SK-N-SH (cell line): ENCODE data around the gene CENATAC. TPM values are rescaled to one million over a fixed set of nuclear protein-coding genes. Genes with fewer than 3 reads are reported as not detected.
"Not testable (repeated sequence)": the region's sequence is repeated elsewhere in the genome, so short reads cannot be mapped to it uniquely, and the experiment has no call there.

Experiments used
- CTCF ChIA-PET: fragments of 300-600, 350-600 bp; formaldehyde crosslinking; extraction: SDS; loops from one replicate; lab custom pipeline; 2021; lab: Yijun Ruan, JAX
- POLR2A ChIA-PET: fragments of 350-600 bp; sonication (Branson Sonifier 250); formaldehyde crosslinking; extraction: SDS; loops from one replicate; lab custom pipeline; 2020; ENCODE audit warnings: antibody characterized with exemption, inconsistent platforms; lab: Yijun Ruan, JAX
- DNase-seq: peaks from one replicate; pipeline ENCODE4 v3.0.0; 2012
- H2AFZ ChIP-seq: fragments of 200-600 bp; sonication (generic); 2 replicates; pipeline ENCODE4 v1.8.1; 2016; ENCODE audit warnings: antibody characterized with exemption, mild to moderate bottlenecking, low read depth
- H3F3A ChIP-seq: fragments of 200-600 bp; sonication (generic); replicated peaks from 2 replicates; pipeline ENCODE3; 2016; ENCODE audit warnings: antibody characterized with exemption, mild to moderate bottlenecking; ENCODE audit not compliant: insufficient read depth
- H3K27ac ChIP-seq, 2 experiments: fragments of 200-500 bp in 1 of 2; fragments of 200-600 bp in 1 of 2; sonication (Bioruptor generic) in 1 of 2; sonication (generic), shearing (Covaris generic) in 1 of 2; 2 replicates each; pipeline versions ENCODE4 v1.5.1 to v1.6.1; 2014 to 2016; ENCODE audit warnings: low read depth in 2 of 2, inconsistent platforms in 1 of 2, low read length in 1 of 2, mild to moderate bottlenecking in 1 of 2, mixed read lengths in 1 of 2
- H3K27me3 ChIP-seq: fragments of 200-600 bp; sonication (generic), shearing (Covaris generic); 2 replicates; pipeline ENCODE4 v1.6.1; 2016; ENCODE audit warnings: mixed run types; ENCODE audit not compliant: insufficient read depth
- H3K36me3 ChIP-seq, 2 experiments: fragments of 200-500 bp in 1 of 2; fragments of 200-600 bp in 1 of 2; sonication (Bioruptor generic) in 1 of 2; sonication (generic) in 1 of 2; replicated peaks in 1 of 2; 2 replicates each; pipeline versions ENCODE3 to v1.5.1; 2014 to 2016; ENCODE audit warnings: low read length in 1 of 2, mild to moderate bottlenecking in 1 of 2; ENCODE audit not compliant: insufficient read depth in 2 of 2, control insufficient read depth in 1 of 2
- H3K4me1 ChIP-seq, 2 experiments: fragments of 200-500 bp in 1 of 2; fragments of 200-600 bp in 1 of 2; sonication (Bioruptor generic) in 1 of 2; sonication (generic), shearing (Covaris generic) in 1 of 2; 2 replicates each; pipeline versions ENCODE4 v1.5.1 to v1.6.1; 2014 to 2016; ENCODE audit warnings: low read depth in 1 of 2, low read length in 1 of 2, mixed run types in 1 of 2; ENCODE audit not compliant: insufficient read depth in 2 of 2, control insufficient read depth in 1 of 2
- H3K4me2 ChIP-seq: fragments of 200-600 bp; sonication (generic), shearing (Covaris generic); 2 replicates; pipeline ENCODE4 v1.6.1; 2017; ENCODE audit warnings: mixed run types
- H3K4me3 ChIP-seq, 2 experiments: fragments of 200-500 bp in 1 of 2; fragments of 200-600 bp in 1 of 2; sonication (Bioruptor generic) in 1 of 2; sonication (generic), shearing (Covaris generic) in 1 of 2; 2 replicates each; pipeline versions ENCODE4 v1.5.1 to v1.8.1; 2014 to 2016; ENCODE audit warnings: low read depth in 2 of 2, inconsistent platforms in 1 of 2, low read length in 1 of 2, mild to moderate bottlenecking in 1 of 2, mixed read lengths in 1 of 2, moderate library complexity in 1 of 2
- H3K79me2 ChIP-seq: fragments of 200-600 bp; sonication (generic); 2 replicates; pipeline ENCODE4 v1.8.1; 2017; ENCODE audit warnings: mild to moderate bottlenecking; ENCODE audit not compliant: insufficient read depth
- H3K9ac ChIP-seq: fragments of 200-600 bp; sonication (generic); 2 replicates; pipeline ENCODE4 v1.6.1; 2017; ENCODE audit warnings: mixed run types
- H3K9me2 ChIP-seq: fragments of 200-600 bp; sonication (generic); 2 replicates; pipeline ENCODE4 v1.6.1; 2017; ENCODE audit warnings: mixed run types
- H3K9me3 ChIP-seq: fragments of 200-600 bp; sonication (generic); 2 replicates; pipeline ENCODE4 v1.6.1; 2017; ENCODE audit warnings: mixed run types, mild to moderate bottlenecking, moderate library complexity
- H4K20me1 ChIP-seq: fragments of 200-600 bp; sonication (generic); 2 replicates; pipeline ENCODE4 v1.6.1; 2017; ENCODE audit warnings: mild to moderate bottlenecking, mixed run types; ENCODE audit not compliant: insufficient read depth
- EP300 ChIP-seq, 2 experiments: IDR thresholded peaks; 2 replicates each; pipeline versions ENCODE4 v1.4.0 to v1.6.1; 2012; ENCODE audit warnings: borderline replicate concordance in 1 of 2, low read depth in 1 of 2, low read length in 1 of 2
- EZH2phosphoT487 ChIP-seq: fragments of 200-600 bp; sonication (generic); IDR thresholded peaks from 2 replicates; pipeline ENCODE4 v1.6.1; 2017; ENCODE audit warnings: low read depth, mixed run types, mild to moderate bottlenecking, antibody characterized with exemption, moderate library complexity, borderline replicate concordance
- FOSL2 ChIP-seq: IDR thresholded peaks from 2 replicates; pipeline ENCODE4 v1.4.0; 2012; ENCODE audit warnings: low read depth, mild to moderate bottlenecking, moderate library complexity, borderline replicate concordance
- FOXJ3 ChIP-seq: sonication (generic); formaldehyde crosslinking; IDR thresholded peaks from 2 replicates; pipeline ENCODE4 v1.5.1; 2020; ENCODE audit warnings: mild to moderate bottlenecking, missing genetic modification reagents
- GABPA ChIP-seq: IDR thresholded peaks from 2 replicates; pipeline ENCODE4 v1.4.0; 2012; ENCODE audit warnings: low read depth, mild to moderate bottlenecking
- GATA2 ChIP-seq: sonication (generic); formaldehyde crosslinking; IDR thresholded peaks from 2 replicates; pipeline ENCODE4 v1.5.0; 2020; ENCODE audit warnings: mild to moderate bottlenecking, missing genetic modification reagents
- IRF3 ChIP-seq: fragments of 150-350 bp; IDR thresholded peaks from 2 replicates; pipeline ENCODE4 v1.6.1; 2016; ENCODE audit warnings: mild to moderate bottlenecking, low read depth, low read length
- MEF2A ChIP-seq: IDR thresholded peaks from 2 replicates; pipeline ENCODE4 v1.4.0; 2012; ENCODE audit warnings: low read depth, borderline replicate concordance
- NFIC ChIP-seq: IDR thresholded peaks from 2 replicates; pipeline ENCODE4 v1.4.0; 2012; ENCODE audit warnings: borderline replicate concordance
- POLR2AphosphoS5 ChIP-seq: IDR thresholded peaks from 2 replicates; pipeline ENCODE4 v1.6.1; 2012; ENCODE audit warnings: low read depth, low read length
- RFX5 ChIP-seq: IDR thresholded peaks from 2 replicates; pipeline ENCODE4 v1.6.1; 2012; ENCODE audit warnings: mild to moderate bottlenecking, improper control_type of control experiment, low read length
- RXRA ChIP-seq: IDR thresholded peaks from 2 replicates; pipeline ENCODE4 v1.4.0; 2012; ENCODE audit warnings: low read depth, mild to moderate bottlenecking, borderline replicate concordance
- SIN3A ChIP-seq: IDR thresholded peaks from 2 replicates; pipeline ENCODE4 v1.6.1; 2012; ENCODE audit warnings: low read depth, mild to moderate bottlenecking, low read length, moderate library complexity, borderline replicate concordance
- SMC3 ChIP-seq: IDR thresholded peaks from 2 replicates; pipeline ENCODE4 v1.6.1; 2012; ENCODE audit warnings: low read depth, low read length, improper control_type of control experiment
- TCF12 ChIP-seq: IDR thresholded peaks from 2 replicates; pipeline ENCODE4 v1.4.0; 2012
- USF2 ChIP-seq: fragments of 150-350 bp; IDR thresholded peaks from 2 replicates; pipeline ENCODE4 v1.6.1; 2017; ENCODE audit warnings: antibody characterized with exemption, low read length, low read depth, borderline replicate concordance
- YY1 ChIP-seq: IDR thresholded peaks from 2 replicates; pipeline ENCODE4 v1.4.0; 2012; ENCODE audit warnings: low read depth, mild to moderate bottlenecking
- ZBTB33 ChIP-seq: IDR thresholded peaks from 2 replicates; pipeline ENCODE4 v1.4.0; 2012; ENCODE audit warnings: low read depth, borderline replicate concordance
- WGBS: methylation state at CpG from one replicate; pipeline ENCODE4 v1.1.6; 2017; ENCODE audit warnings: low lambda C conversion rate; 5-methylcytosine and 5-hydroxymethylcytosine counted together
- polyA plus RNA-seq, 3 experiments: library from polyadenylated mRNA; depleted of rRNA; stranded (reverse); fragments of >200 nt; gene quantifications; 2 replicates each; pipeline ENCODE4 v1.2.3, GENCODE V29; 2012

Gene CENATAC
- polyA plus RNA-seq, 1 of the 3 experiments (the other 2 are of a cell fraction), result 16.0 TPM

- no peak for TF ChIP-seq USF2
- TF ChIP-seq GABPA, result no peak
- no peak for TF ChIP-seq RXRA
- TF ChIP-seq, all 33 proteins: peak for 0
These were observed 36.9 kb downstream of the CENATAC start (continued) for GRCh38 chr11:119034813-119035212.

- POLR2A ChIA-PET, result interaction anchor here (1.4 kb wide), 1 partner anchor 8 kb away, joined by 4 read pairs; no protein-coding TSS in a partner anchor
- no peak overlapping the region for H3K4me3 ChIP-seq
These were observed 40.9 kb downstream of the CENATAC start for GRCh38 chr11:119038884-119039283.

GRCh38 chr11:119039471-119039870, 41.5 kb downstream of the CENATAC start:
- WGBS, result 84% methylated on average over 11 of the region's 11 CpGs

More at GRCh38 chr11:119038884-119039283, 40.9 kb downstream of the CENATAC start:
- Histone ChIP-seq H3K9ac (no peak overlapping the region), H3F3A (no peaks in the 10 kb centered on the region), H3K4me2 (no peak overlapping the region), H3K9me2 (no peaks in the 10 kb centered on the region), H3K79me2 (no peaks in the 10 kb centered on the region), H4K20me1 (no peaks in the 10 kb centered on the region), H2AFZ (no peak overlapping the region), H3K27me3 (no peaks in the 10 kb centered on the region), H3K9me3 (no peaks in the 10 kb centered on the region), H3K36me3 (no peaks in the 10 kb centered on the region), H3K27ac (no peak overlapping the region), H3K4me1 (no peaks in the 10 kb centered on the region)
- no peak for DNase-seq
- TF ChIP-seq TCF12 (no peak), RFX5 (no peak), SIN3A (no peak), EZH2phosphoT487 (no peak), EP300 (IDR thresholded peaks at IDR 0.05; ENCODE audit: borderline replicate concordance in 1 of 2, low read depth in 1 of 2, low read length in 1 of 2) (no peak), FOSL2 (no peak), YY1 (no peak), GATA2 (CRISPR knock-in tag) (no peak), MEF2A (no peak), ZBTB33 (no peak), NFIC (no peak), USF2 (no peak), IRF3 (no peak), SMC3 (no peak), POLR2AphosphoS5 (no peak), FOXJ3 (CRISPR knock-in tag) (no peak)
- CTCF ChIA-PET, result interaction anchor here (1.1 to 1.5 kb wide), 2 partner anchors 11 to 47 kb away, joined by 3 read pairs; no protein-coding TSS in a partner anchor
- 77% methylated on average over 5 of the region's 5 CpGs for WGBS

More at GRCh38 chr11:119039471-119039870, 41.5 kb downstream of the CENATAC start:
- H3K27me3 ChIP-seq, DNase-seq, H3K79me2 ChIP-seq, H3K9ac ChIP-seq, H3K27ac ChIP-seq, POLR2A ChIA-PET, H3K9me2 ChIP-seq, H3K4me1 ChIP-seq, H3K4me3 ChIP-seq, H3K9me3 ChIP-seq, H3F3A ChIP-seq, H4K20me1 ChIP-seq, H3K4me2 ChIP-seq, CTCF ChIA-PET, H3K36me3 ChIP-seq, H2AFZ ChIP-seq: not testable (repeated sequence)
